HepG2 (cell line): ENCODE measurements around the gene DHRS13. TPM values are rescaled to one million over a fixed set of nuclear protein-coding genes. Genes with fewer than 3 reads are reported as not detected.
A peak's percentile ranks its signal among the peaks of the same experiment; 100 is the strongest.

ENCODE experiments used
- E2F5 ChIP-seq: sonication (generic); formaldehyde crosslinking; conservative IDR thresholded peaks from 2 replicates; pipeline ENCODE4 v1.4.0; 2020; ENCODE audit warnings: missing genetic modification reagents
- FOXK2 ChIP-seq: fragments of 450-650 bp; IDR thresholded peaks from 2 replicates; pipeline ENCODE4 v1.6.1; 2016
- LCORL ChIP-seq, 2 experiments: fragments of 450-650 bp in 1 of 2; sonication (generic) in 1 of 2; formaldehyde crosslinking in 1 of 2; IDR thresholded peaks; 2 replicates each; pipeline versions ENCODE4 v1.5.0 to v1.6.1; 2017 to 2020; ENCODE audit warnings: antibody characterized with exemption in 1 of 2, missing genetic modification reagents in 1 of 2
- RXRA ChIP-seq: sonication (generic); formaldehyde crosslinking; IDR thresholded peaks from 2 replicates; pipeline ENCODE4 v1.5.1; 2020; ENCODE audit warnings: missing genetic modification reagents
- TARDBP ChIP-seq: sonication (generic); formaldehyde crosslinking; IDR thresholded peaks from 2 replicates; pipeline ENCODE4 v1.8.0; 2022; ENCODE audit warnings: mild to moderate bottlenecking, missing genetic modification reagents
- TOE1 ChIP-seq: sonication (generic); formaldehyde crosslinking; IDR thresholded peaks from 2 replicates; pipeline ENCODE4 v1.4.0; 2020; ENCODE audit warnings: mild to moderate bottlenecking, missing genetic modification reagents
- ZNF143 ChIP-seq: sonication (generic); formaldehyde crosslinking; IDR thresholded peaks from 2 replicates; pipeline ENCODE4 v1.4.0; 2020; ENCODE audit warnings: missing genetic modification reagents
- ZNF33A ChIP-seq: sonication (generic); formaldehyde crosslinking; IDR thresholded peaks from 2 replicates; pipeline ENCODE4 v1.5.1; 2020; ENCODE audit warnings: missing genetic modification reagents, mild to moderate bottlenecking, moderate library complexity, borderline replicate concordance
- ZNF354B ChIP-seq: sonication (generic); formaldehyde crosslinking; IDR thresholded peaks from 2 replicates; pipeline ENCODE4 v1.8.0; 2022; ENCODE audit warnings: mild to moderate bottlenecking, missing genetic modification reagents
- ZNF430 ChIP-seq: sonication (generic); formaldehyde crosslinking; IDR thresholded peaks from 2 replicates; pipeline ENCODE4 v1.9.0; 2021; ENCODE audit warnings: mild to moderate bottlenecking, missing genetic modification reagents
- ZNF501 ChIP-seq: sonication (generic); formaldehyde crosslinking; IDR thresholded peaks from 2 replicates; pipeline ENCODE4 v1.5.1; 2020; ENCODE audit warnings: mild to moderate bottlenecking, moderate library complexity, missing genetic modification reagents
- ZNF598 ChIP-seq: sonication (generic); formaldehyde crosslinking; IDR thresholded peaks from 2 replicates; pipeline ENCODE4 v1.5.1; 2020; ENCODE audit warnings: mild to moderate bottlenecking, missing genetic modification reagents, borderline replicate concordance
- ZNF782 ChIP-seq: sonication (generic); formaldehyde crosslinking; IDR thresholded peaks from 2 replicates; pipeline ENCODE4 v1.4.0; 2020; ENCODE audit warnings: missing genetic modification reagents, mild to moderate bottlenecking, borderline replicate concordance
- polyA plus RNA-seq, 8 experiments: library from polyadenylated mRNA; depleted of rRNA in 3 of 8; stranded (reverse) in 7 of 8; unstranded in 1 of 8; fragments of >200 nt; fragmentation: Illumina TruSeq in 4 of 8; extraction: Trizol in 4 of 8; gene quantifications; 2 replicates each; pipeline versions ENCODE4 v1.2.1 to v1.2.3, GENCODE V29; 2011 to 2016; ENCODE audit warnings: low read depth in 4 of 8, missing spikeins in 1 of 8, mixed read lengths in 1 of 8; ENCODE audit not compliant: insufficient read depth in 1 of 8
- total RNA-seq, 5 experiments: library from RNA; depleted of rRNA; stranded (reverse); fragments of >200 nt; fragmentation: Illumina TruSeq; extraction: Trizol; gene quantifications; 2 replicates each; pipeline ENCODE4 v1.2.3, GENCODE V29; 2016; ENCODE audit warnings: low read depth in 1 of 5
- TF ChIP-seq, protein P1 (sequence below): IDR thresholded peaks from 2 replicates; pipeline ENCODE4 v1.6.1; 2016; ENCODE audit warnings: low read depth, missing genetic modification reagents, missing compliant biosample characterization
- TF ChIP-seq, protein P2 (sequence below): sonication (generic); formaldehyde crosslinking; IDR thresholded peaks from 2 replicates; pipeline ENCODE4 v1.5.0; 2020; ENCODE audit warnings: missing genetic modification reagents
- TF ChIP-seq, protein P3 (sequence below): sonication (generic); formaldehyde crosslinking; IDR thresholded peaks from 2 replicates; pipeline ENCODE4 v1.5.1; 2020; ENCODE audit warnings: missing genetic modification reagents, mild to moderate bottlenecking, borderline replicate concordance
- TF ChIP-seq, protein P4 (sequence below): sonication (generic); formaldehyde crosslinking; conservative IDR thresholded peaks from 2 replicates; pipeline ENCODE4 v1.4.0; 2020; ENCODE audit warnings: missing genetic modification reagents

The DHRS13 gene
- total and polyA plus RNA-seq, 2 of the 13 experiments (the other 11 are each of a cell fraction or from before 2014, with no cell fraction given) = 11.8 to 12.6 TPM

GRCh38 chr17:28854457-28855335 lies 48.2 kb downstream of the DHRS13 start, which contains the start of gene ERAL1 (continued):
- TF ChIP-seq, protein P1, sequence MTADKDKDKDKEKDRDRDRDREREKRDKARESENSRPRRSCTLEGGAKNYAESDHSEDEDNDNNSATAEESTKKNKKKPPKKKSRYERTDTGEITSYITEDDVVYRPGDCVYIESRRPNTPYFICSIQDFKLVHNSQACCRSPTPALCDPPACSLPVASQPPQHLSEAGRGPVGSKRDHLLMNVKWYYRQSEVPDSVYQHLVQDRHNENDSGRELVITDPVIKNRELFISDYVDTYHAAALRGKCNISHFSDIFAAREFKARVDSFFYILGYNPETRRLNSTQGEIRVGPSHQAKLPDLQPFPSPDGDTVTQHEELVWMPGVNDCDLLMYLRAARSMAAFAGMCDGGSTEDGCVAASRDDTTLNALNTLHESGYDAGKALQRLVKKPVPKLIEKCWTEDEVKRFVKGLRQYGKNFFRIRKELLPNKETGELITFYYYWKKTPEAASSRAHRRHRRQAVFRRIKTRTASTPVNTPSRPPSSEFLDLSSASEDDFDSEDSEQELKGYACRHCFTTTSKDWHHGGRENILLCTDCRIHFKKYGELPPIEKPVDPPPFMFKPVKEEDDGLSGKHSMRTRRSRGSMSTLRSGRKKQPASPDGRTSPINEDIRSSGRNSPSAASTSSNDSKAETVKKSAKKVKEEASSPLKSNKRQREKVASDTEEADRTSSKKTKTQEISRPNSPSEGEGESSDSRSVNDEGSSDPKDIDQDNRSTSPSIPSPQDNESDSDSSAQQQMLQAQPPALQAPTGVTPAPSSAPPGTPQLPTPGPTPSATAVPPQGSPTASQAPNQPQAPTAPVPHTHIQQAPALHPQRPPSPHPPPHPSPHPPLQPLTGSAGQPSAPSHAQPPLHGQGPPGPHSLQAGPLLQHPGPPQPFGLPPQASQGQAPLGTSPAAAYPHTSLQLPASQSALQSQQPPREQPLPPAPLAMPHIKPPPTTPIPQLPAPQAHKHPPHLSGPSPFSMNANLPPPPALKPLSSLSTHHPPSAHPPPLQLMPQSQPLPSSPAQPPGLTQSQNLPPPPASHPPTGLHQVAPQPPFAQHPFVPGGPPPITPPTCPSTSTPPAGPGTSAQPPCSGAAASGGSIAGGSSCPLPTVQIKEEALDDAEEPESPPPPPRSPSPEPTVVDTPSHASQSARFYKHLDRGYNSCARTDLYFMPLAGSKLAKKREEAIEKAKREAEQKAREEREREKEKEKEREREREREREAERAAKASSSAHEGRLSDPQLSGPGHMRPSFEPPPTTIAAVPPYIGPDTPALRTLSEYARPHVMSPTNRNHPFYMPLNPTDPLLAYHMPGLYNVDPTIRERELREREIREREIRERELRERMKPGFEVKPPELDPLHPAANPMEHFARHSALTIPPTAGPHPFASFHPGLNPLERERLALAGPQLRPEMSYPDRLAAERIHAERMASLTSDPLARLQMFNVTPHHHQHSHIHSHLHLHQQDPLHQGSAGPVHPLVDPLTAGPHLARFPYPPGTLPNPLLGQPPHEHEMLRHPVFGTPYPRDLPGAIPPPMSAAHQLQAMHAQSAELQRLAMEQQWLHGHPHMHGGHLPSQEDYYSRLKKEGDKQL (CRISPR knock-in tag) = no peak
- TF ChIP-seq, protein P2, sequence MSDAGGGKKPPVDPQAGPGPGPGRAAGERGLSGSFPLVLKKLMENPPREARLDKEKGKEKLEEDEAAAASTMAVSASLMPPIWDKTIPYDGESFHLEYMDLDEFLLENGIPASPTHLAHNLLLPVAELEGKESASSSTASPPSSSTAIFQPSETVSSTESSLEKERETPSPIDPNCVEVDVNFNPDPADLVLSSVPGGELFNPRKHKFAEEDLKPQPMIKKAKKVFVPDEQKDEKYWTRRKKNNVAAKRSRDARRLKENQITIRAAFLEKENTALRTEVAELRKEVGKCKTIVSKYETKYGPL (CRISPR knock-in tag) = no peak
- TF ChIP-seq ZNF501 (CRISPR knock-in tag) (peak; percentile 68; the same call in 1 of the 2 replicates), LCORL (IDR thresholded peaks at IDR 0.05) (no peak), LCORL (CRISPR knock-in tag; IDR thresholded peaks at IDR 0.05) (peak; percentile 49), ZNF598 (peak; percentile 33; the same call in 1 of the 2 replicates), RXRA (CRISPR knock-in tag) (peak; percentile 29; the same call in 1 of the 2 replicates), ZNF354B (CRISPR knock-in tag) (no peak), ZNF430 (CRISPR knock-in tag) (no peak), TOE1 (CRISPR knock-in tag) (no peak), E2F5 (CRISPR knock-in tag) (0 out of 2 replicates have a peak, but pooled peaks have one; percentile 39), FOXK2 (no peak), ZNF33A (no peak), ZNF782 (CRISPR knock-in tag) (no peak), TARDBP (CRISPR knock-in tag) (peak; percentile 47; the same call in 1 of the 2 replicates), ZNF143 (peak; percentile 94)
- TF ChIP-seq, protein P3, sequence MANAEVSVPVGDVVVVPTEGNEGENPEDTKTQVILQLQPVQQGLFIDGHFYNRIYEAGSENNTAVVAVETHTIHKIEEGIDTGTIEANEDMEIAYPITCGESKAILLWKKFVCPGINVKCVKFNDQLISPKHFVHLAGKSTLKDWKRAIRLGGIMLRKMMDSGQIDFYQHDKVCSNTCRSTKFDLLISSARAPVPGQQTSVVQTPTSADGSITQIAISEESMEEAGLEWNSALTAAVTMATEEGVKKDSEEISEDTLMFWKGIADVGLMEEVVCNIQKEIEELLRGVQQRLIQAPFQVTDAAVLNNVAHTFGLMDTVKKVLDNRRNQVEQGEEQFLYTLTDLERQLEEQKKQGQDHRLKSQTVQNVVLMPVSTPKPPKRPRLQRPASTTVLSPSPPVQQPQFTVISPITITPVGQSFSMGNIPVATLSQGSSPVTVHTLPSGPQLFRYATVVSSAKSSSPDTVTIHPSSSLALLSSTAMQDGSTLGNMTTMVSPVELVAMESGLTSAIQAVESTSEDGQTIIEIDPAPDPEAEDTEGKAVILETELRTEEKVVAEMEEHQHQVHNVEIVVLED (CRISPR knock-in tag) = no peak; the same call in 1 of the 2 replicates
- TF ChIP-seq, protein P4, sequence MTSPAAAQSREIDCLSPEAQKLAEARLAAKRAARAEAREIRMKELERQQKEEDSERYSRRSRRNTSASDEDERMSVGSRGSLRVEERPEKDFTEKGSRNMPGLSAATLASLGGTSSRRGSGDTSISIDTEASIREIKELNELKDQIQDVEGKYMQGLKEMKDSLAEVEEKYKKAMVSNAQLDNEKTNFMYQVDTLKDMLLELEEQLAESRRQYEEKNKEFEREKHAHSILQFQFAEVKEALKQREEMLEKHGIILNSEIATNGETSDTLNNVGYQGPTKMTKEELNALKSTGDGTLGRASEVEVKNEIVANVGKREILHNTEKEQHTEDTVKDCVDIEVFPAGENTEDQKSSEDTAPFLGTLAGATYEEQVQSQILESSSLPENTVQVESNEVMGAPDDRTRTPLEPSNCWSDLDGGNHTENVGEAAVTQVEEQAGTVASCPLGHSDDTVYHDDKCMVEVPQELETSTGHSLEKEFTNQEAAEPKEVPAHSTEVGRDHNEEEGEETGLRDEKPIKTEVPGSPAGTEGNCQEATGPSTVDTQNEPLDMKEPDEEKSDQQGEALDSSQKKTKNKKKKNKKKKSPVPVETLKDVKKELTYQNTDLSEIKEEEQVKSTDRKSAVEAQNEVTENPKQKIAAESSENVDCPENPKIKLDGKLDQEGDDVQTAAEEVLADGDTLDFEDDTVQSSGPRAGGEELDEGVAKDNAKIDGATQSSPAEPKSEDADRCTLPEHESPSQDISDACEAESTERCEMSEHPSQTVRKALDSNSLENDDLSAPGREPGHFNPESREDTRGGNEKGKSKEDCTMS (CRISPR knock-in tag) = no peak
